ENCODE measurements around the gene PDGFB.

Gene PDGFB

GRCh38 chr22:39174498-39175352, 70.1 kb downstream of the PDGFB start:
- no peaks in the 10 kb centered on the region for H3K9me3 ChIP-seq
- H3K27me3 ChIP-seq = no peaks in the 10 kb centered on the region
- H3K36me3 ChIP-seq = no peaks in the 10 kb centered on the region
- peak overlapping the region; percentile 75 for H3K4me2 ChIP-seq
- H3K27ac ChIP-seq = no peak overlapping the region
- TF ChIP-seq Cebpa-rat (IDR thresholded peaks at IDR 0.05) = no peak
- 0 out of 2 replicates have a peak overlapping the region, but pooled peaks have one; percentile 12 for H3K9ac ChIP-seq
- no peak overlapping the region for H3K4me3 ChIP-seq
- H3K4me1 ChIP-seq = peaks cover 30% of the 10 kb centered on the region
- H4K20me1 ChIP-seq = no peaks in the 10 kb centered on the region

DNA sequence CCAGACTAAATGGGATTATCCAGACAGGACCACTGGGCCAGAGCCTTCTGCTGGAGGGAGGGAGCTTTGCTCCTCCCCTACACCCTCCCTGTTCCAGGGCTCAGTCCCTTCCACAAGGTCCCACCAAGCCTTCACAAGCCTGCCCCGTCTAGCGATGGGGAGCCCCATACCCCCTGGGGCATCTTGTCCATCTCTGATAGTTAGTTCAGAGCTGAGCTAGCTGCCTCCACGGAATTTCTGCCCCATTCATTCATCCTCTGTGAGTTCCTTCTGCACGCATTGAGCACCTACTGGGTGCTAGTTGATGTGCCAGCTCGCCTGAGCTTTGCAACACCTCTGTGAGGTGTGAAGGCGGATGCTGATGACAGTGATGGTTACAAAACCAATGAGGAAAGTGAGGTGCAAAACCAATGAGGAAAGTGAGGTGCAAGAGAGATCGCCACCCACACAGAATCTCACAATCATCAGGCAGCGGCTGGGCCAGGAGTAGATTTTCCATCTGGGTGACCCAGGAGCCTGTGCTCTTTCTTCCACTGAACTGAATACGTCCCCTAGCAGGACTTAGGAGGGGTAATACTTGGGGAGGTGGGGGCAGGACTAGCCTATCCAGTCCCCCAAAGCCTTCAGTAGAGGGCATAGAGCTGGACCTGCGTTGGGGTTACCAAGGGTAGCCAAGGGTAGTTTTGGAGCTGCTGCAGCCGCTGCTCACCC, 70.8 kb downstream of the PDGFB start:
- Histone ChIP-seq H3K27ac (no peak overlapping the region), H3K4me3 (no peak overlapping the region), H3K4me2 (peak overlapping the region; percentile 75), H3K9ac (0 out of 2 replicates have a peak overlapping the region, but pooled peaks have one; percentile 12), H3K27me3 (no peaks in the 10 kb centered on the region), H3K36me3 (no peaks in the 10 kb centered on the region), H4K20me1 (no peaks in the 10 kb centered on the region), H3K9me3 (no peaks in the 10 kb centered on the region), H3K4me1 (peaks cover 30% of the 10 kb centered on the region)
- TF ChIP-seq Cebpa-rat (IDR thresholded peaks at IDR 0.05) = no peak

All from BLaER1 (cell line).